Panc1 (cell line): ENCODE measurements around the gene LHX3. TPM values are rescaled to one million over a fixed set of nuclear protein-coding genes. Genes with fewer than 3 reads are reported as not detected.

Experiments
- ATAC-seq: fragments of 200-7000 bp; cut with Tn5 transposase; 2 replicates; pipeline ENCODE4 v1.9.1; 2020; ENCODE audit warnings: mild to moderate bottlenecking, moderate library complexity
- BruUV-seq: library from RNA; stranded (reverse); fragments of 400-500 nt; replicated peaks from 2 replicates; lab custom pipeline; 2021; lab: Mats Ljungman, UMichigan
- CTCF ChIA-PET: fragments of 300-600 bp; sonication (Branson Sonifier 250); formaldehyde crosslinking; loops from one replicate; lab custom pipeline; 2022; ENCODE audit warnings: antibody characterized with exemption; lab: Charles Lee
- POLR2A ChIA-PET: fragments of 300-600 bp; sonication (Branson Sonifier 250); formaldehyde crosslinking; loops from one replicate; lab custom pipeline; 2022; ENCODE audit warnings: antibody characterized with exemption; lab: Charles Lee
- DNase-seq: peaks from one replicate; pipeline ENCODE4 v3.0.0-alpha.2; 2010; ENCODE audit warnings: low read depth, low spot score
- H3K27ac ChIP-seq: 2 replicates; pipeline ENCODE4 v1.5.1; 2011; ENCODE audit warnings: mild to moderate bottlenecking, low read length, inconsistent platforms
- H3K27me3 ChIP-seq: fragments of 200-500 bp; sonication (Bioruptor generic); 2 replicates; pipeline ENCODE4 v1.6.0; 2014; ENCODE audit warnings: low read length, inconsistent platforms; ENCODE audit not compliant: control insufficient read depth, insufficient read depth
- H3K36me3 ChIP-seq: fragments of 200-500 bp; sonication (Bioruptor generic); 2 replicates; pipeline ENCODE4 v1.5.1; 2014; ENCODE audit warnings: inconsistent platforms, mild to moderate bottlenecking, low read length, moderate library complexity; ENCODE audit not compliant: control insufficient read depth, insufficient read depth
- H3K4me1 ChIP-seq: 2 replicates; pipeline ENCODE4 v1.5.1; 2011; ENCODE audit warnings: inconsistent platforms, mild to moderate bottlenecking, low read length, moderate library complexity; ENCODE audit not compliant: control insufficient read depth, insufficient read depth
- H3K4me3 ChIP-seq, 2 experiments: 2 replicates each; pipeline ENCODE4 v1.5.1; 2011 to 2012; ENCODE audit warnings: low read depth in 2 of 2, low read length in 2 of 2, mild to moderate bottlenecking in 2 of 2, inconsistent platforms in 1 of 2, moderate library complexity in 1 of 2
- H3K9me3 ChIP-seq: fragments of 200-500 bp; sonication (Bioruptor generic); 2 replicates; pipeline ENCODE4 v1.5.1; 2014; ENCODE audit warnings: low read depth, mild to moderate bottlenecking, inconsistent platforms, low read length, moderate library complexity; ENCODE audit not compliant: control insufficient read depth, insufficient read depth
- CTCF ChIP-seq: fragments of 450-650 bp; IDR thresholded peaks from 2 replicates; pipeline ENCODE4 v1.5.1; 2017; ENCODE audit warnings: mild to moderate bottlenecking
- POLR2AphosphoS5 ChIP-seq: IDR thresholded peaks from 2 replicates; pipeline ENCODE4 v1.6.1; 2012; ENCODE audit warnings: mild to moderate bottlenecking, low read depth, low read length, moderate library complexity
- REST ChIP-seq, 2 experiments: IDR thresholded peaks; 2 replicates each; pipeline ENCODE4 v1.6.1; 2011 to 2012; ENCODE audit warnings: low read depth in 2 of 2, control low read depth in 1 of 2, low read length in 1 of 2, mild to moderate bottlenecking in 1 of 2, moderate library complexity in 1 of 2; ENCODE audit not compliant: insufficient read depth in 1 of 2
- SIN3A ChIP-seq: IDR thresholded peaks from 2 replicates; pipeline ENCODE4 v1.6.1; 2012; ENCODE audit warnings: low read depth, mild to moderate bottlenecking, low read length, moderate library complexity, borderline replicate concordance; ENCODE audit not compliant: insufficient read depth
- TCF7L2 ChIP-seq: IDR thresholded peaks from 2 replicates; pipeline ENCODE4 v1.6.1; 2011; ENCODE audit warnings: mild to moderate bottlenecking, low read depth, low read length, inconsistent platforms
- in situ Hi-C: cut with HindIII; loops from 2 replicates; pipeline ENCODE4 v1.10.0; 2016; ENCODE audit warnings: low sequenced_read_pairs, low pct_unique_long_range_greater_than_20kb
- intact Hi-C: fragments of 100-400 bp; cut with micrococcal nuclease; formaldehyde crosslinking; loops from one replicate; pipeline ENCODE4 v1.10.0; 2022; ENCODE audit not compliant: unreplicated experiment
- total RNA-seq: library from RNA; stranded (reverse); gene quantifications from one replicate; pipeline ENCODE4 v1.2.1, GENCODE V29; 2021; ENCODE audit not compliant: unreplicated experiment

The LHX3 gene
- total RNA-seq, 1 experiment from 2014 or later = 0.13 TPM

- no peaks in the 10 kb centered on the region for H3K9me3 ChIP-seq
- no peak for DNase-seq
Observed at GRCh38 chr9:136189394-136190236, 15.3 kb downstream of the LHX3 start.

GRCh38 chr9:136187683-136188586, 17.0 kb downstream of the LHX3 start:
- H3K4me3 ChIP-seq = no peak overlapping the region
- peaks cover 2% of the 10 kb centered on the region; the same call in 1 of the 2 replicates for H3K4me1 ChIP-seq
- TF ChIP-seq REST (IDR thresholded peaks at IDR 0.05; ENCODE audit: insufficient read depth in 1 of 2, low read depth in 2 of 2, low read length in 1 of 2) = no peak
- no peak for TF ChIP-seq TCF7L2
- no peak for TF ChIP-seq SIN3A
- no peak for TF ChIP-seq POLR2AphosphoS5
- no peak for TF ChIP-seq CTCF
- no peak for ATAC-seq
- in situ Hi-C loops (no loop called here), intact Hi-C loops (no loop called here)
- H3K27me3 ChIP-seq = no peaks in the 10 kb centered on the region
- ChIA-PET POLR2A (interaction anchor here (0.6 kb wide), 1 partner anchor 36 kb away, joined by 3 read pairs; no protein-coding TSS in a partner anchor), CTCF (no interaction called here)
- H3K27ac ChIP-seq = no peak overlapping the region
- no peaks in the 10 kb centered on the region for H3K9me3 ChIP-seq
- no peak for DNase-seq
- H3K36me3 ChIP-seq = no peaks in the 10 kb centered on the region
- BruUV-seq = no TSS peak

More at GRCh38 chr9:136189394-136190236, 15.3 kb downstream of the LHX3 start:
- ATAC-seq = no peak
- Histone ChIP-seq H3K27ac (no peak overlapping the region), H3K4me1 (peaks cover 2% of the 10 kb centered on the region; the same call in 1 of the 2 replicates), H3K4me3 (no peak overlapping the region), H3K36me3 (no peaks in the 10 kb centered on the region), H3K27me3 (no peaks in the 10 kb centered on the region; the same call in 1 of the 2 replicates)
- in situ Hi-C loops = no loop called here
- no TSS peak for BruUV-seq
- TF ChIP-seq TCF7L2 = no peak
- ChIA-PET CTCF (no interaction called here), POLR2A (no interaction called here)
- intact Hi-C loops = no loop called here
